Retinal pigment epithelial cell (primary cell): ENCODE results near the gene NIP7.

Experiments
- DNase-seq: peaks from one replicate; pipeline ENCODE4 v3.0.0-alpha.2; 2010; ENCODE audit warnings: low read depth
- H3K4me3 ChIP-seq: 2 replicates; pipeline ENCODE4 v1.5.1; 2011; ENCODE audit warnings: mild to moderate bottlenecking, low read length, control low read depth, moderate library complexity
- CTCF ChIP-seq: conservative IDR thresholded peaks from 2 replicates; pipeline ENCODE4 v1.5.1; 2011; ENCODE audit warnings: low read depth, low read length, control low read depth, inconsistent platforms

The NIP7 gene

GRCh38 chr16:69386596-69386995 lies 47.0 kb downstream of the NIP7 start:
- no peak overlapping the region for H3K4me3 ChIP-seq
- no peak for TF ChIP-seq CTCF
- DNase-seq: no peak
